Astrocyte (in vitro differentiated cells and primary cell): ENCODE data around the gene TNNC2. TPM values are rescaled to one million over a fixed set of nuclear protein-coding genes. Genes with fewer than 3 reads are reported as not detected.

Experiments used
- DNase-seq: peaks from one replicate; pipeline ENCODE4 v3.0.0-alpha.2; 2010; ENCODE audit warnings: low read depth
- FAIRE-seq: peaks from 2 replicates; lab custom pipeline; 2011; peaks lifted over from hg19 to GRCh38; lab: Jason Lieb, UNC
- H2AFZ ChIP-seq: 2 replicates; pipeline ENCODE4 v1.6.0; 2012; ENCODE audit warnings: low read depth, low read length, inconsistent platforms
- H3K27ac ChIP-seq: 2 replicates; pipeline ENCODE4 v1.5.1; 2011; ENCODE audit warnings: low read depth, low read length, inconsistent platforms
- H3K27me3 ChIP-seq: 2 replicates; pipeline ENCODE4 v1.6.0; 2011; ENCODE audit warnings: low read length, inconsistent platforms; ENCODE audit not compliant: insufficient read depth
- H3K36me3 ChIP-seq: 2 replicates; pipeline ENCODE4 v1.5.1; 2011; ENCODE audit warnings: low read length, inconsistent platforms; ENCODE audit not compliant: insufficient read depth
- H3K4me1 ChIP-seq: 2 replicates; pipeline ENCODE4 v1.5.1; 2011; ENCODE audit warnings: low read length, inconsistent platforms; ENCODE audit not compliant: insufficient read depth
- H3K4me2 ChIP-seq: 2 replicates; pipeline ENCODE4 v1.6.0; 2012; ENCODE audit warnings: low read length, inconsistent platforms
- H3K4me3 ChIP-seq: 2 replicates; pipeline ENCODE4 v1.5.1; 2011; ENCODE audit warnings: low read depth, mild to moderate bottlenecking, low read length, inconsistent platforms; ENCODE audit not compliant: insufficient read depth
- H3K79me2 ChIP-seq: 2 replicates; pipeline ENCODE4 v1.6.0; 2012; ENCODE audit warnings: mild to moderate bottlenecking, low read length, inconsistent platforms; ENCODE audit not compliant: insufficient read depth
- H3K9ac ChIP-seq: 2 replicates; pipeline ENCODE4 v1.6.0; 2012; ENCODE audit warnings: mild to moderate bottlenecking, low read length, inconsistent platforms
- H3K9me3 ChIP-seq: 2 replicates; pipeline ENCODE4 v1.5.1; 2012; ENCODE audit warnings: low read depth, mild to moderate bottlenecking, low read length, inconsistent platforms; ENCODE audit not compliant: insufficient read depth
- H4K20me1 ChIP-seq: 2 replicates; pipeline ENCODE4 v1.6.0; 2012; ENCODE audit warnings: low read length, inconsistent platforms; ENCODE audit not compliant: insufficient read depth
- H3K27ac Mint-ChIP-seq: one replicate; pipeline ENCODE4 v1.8.0; 2021; ENCODE audit warnings: mild to moderate bottlenecking, mixed read lengths; ENCODE audit not compliant: unreplicated experiment
- H3K27me3 Mint-ChIP-seq: one replicate; pipeline ENCODE4 v1.8.0; 2021; ENCODE audit warnings: low read depth, mixed read lengths; ENCODE audit not compliant: unreplicated experiment
- H3K36me3 Mint-ChIP-seq: one replicate; pipeline ENCODE4 v1.8.0; 2021; ENCODE audit warnings: low read depth, mixed read lengths; ENCODE audit not compliant: unreplicated experiment
- H3K4me1 Mint-ChIP-seq: one replicate; pipeline ENCODE4 v1.8.0; 2021; ENCODE audit warnings: low read depth, mixed read lengths; ENCODE audit not compliant: unreplicated experiment
- H3K4me3 Mint-ChIP-seq: one replicate; pipeline ENCODE4 v1.8.0; 2021; ENCODE audit warnings: mild to moderate bottlenecking, moderate library complexity, mixed read lengths; ENCODE audit not compliant: unreplicated experiment
- H3K9me3 Mint-ChIP-seq: one replicate; pipeline ENCODE4 v1.8.0; 2021; ENCODE audit warnings: mild to moderate bottlenecking, mixed read lengths; ENCODE audit not compliant: unreplicated experiment
- EZH2 ChIP-seq: IDR thresholded peaks from 2 replicates; pipeline ENCODE4 v1.6.1; 2012; ENCODE audit warnings: mild to moderate bottlenecking, low read length, inconsistent platforms; ENCODE audit not compliant: insufficient read depth
- total RNA-seq: library from RNA; stranded (reverse); gene quantifications from 2 replicates; pipeline ENCODE4 v1.2.1, GENCODE V29; 2021
- TF ChIP-seq, protein P1 (sequence below): IDR thresholded peaks from 2 replicates; pipeline ENCODE4 v1.5.1; 2011; ENCODE audit warnings: low read depth, mild to moderate bottlenecking, inconsistent platforms, low read length, moderate library complexity; ENCODE audit not compliant: insufficient read depth

The TNNC2 gene
- total RNA-seq, 1 donor from 2014 or later: not detected

DNA sequence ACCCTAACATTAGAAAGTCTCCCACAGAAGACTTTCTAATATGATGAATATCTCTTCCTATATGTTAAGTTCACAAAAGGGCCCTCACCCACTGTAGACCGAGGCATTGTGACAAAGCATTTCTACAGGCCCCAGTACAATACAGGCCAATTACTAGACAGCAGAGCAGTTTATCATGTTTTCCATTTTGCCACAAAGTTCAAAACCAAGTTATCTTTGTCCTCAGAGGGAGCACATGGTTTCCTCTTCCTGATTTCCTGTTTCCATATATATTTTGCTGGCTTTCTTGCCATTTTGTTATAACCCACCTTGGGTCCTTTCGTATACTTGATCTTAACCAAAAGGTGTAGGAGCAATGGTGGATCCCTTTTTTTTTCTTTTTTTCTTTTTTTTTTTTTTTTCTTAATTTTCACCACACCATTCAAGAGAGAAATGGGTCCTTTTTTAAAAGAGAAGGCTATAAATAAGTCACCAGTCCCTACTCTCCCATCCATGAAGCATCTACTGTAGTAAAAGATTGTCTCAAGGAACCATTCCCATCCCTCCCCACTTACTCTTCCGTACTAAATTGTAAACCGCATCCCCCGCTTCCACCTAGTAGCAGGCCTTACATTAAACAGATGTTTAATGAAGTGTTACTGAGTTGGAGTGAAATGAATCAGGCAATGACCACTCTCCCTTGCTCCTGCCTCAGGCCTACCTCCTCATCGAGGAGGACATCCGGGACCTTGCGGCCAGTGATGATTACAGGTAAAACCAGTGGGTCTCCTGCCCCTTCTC, 16.7 kb downstream of the TNNC2 start:
- Mint-ChIP-seq H3K9me3 (no peaks in the 10 kb centered on the region), H3K27ac (no peak overlapping the region), H3K4me1 (no peaks in the 10 kb centered on the region), H3K27me3 (no peaks in the 10 kb centered on the region), H3K4me3 (no peak overlapping the region), H3K36me3 (peaks cover 6% of the 10 kb centered on the region)
- Histone ChIP-seq H3K9ac (no peak overlapping the region), H3K79me2 (peaks cover 22% of the 10 kb centered on the region), H3K27me3 (no peaks in the 10 kb centered on the region), H3K36me3 (peaks cover 40% of the 10 kb centered on the region), H3K4me3 (no peak overlapping the region), H4K20me1 (no peaks in the 10 kb centered on the region), H3K9me3 (no peaks in the 10 kb centered on the region), H3K4me1 (peaks cover 2% of the 10 kb centered on the region), H3K4me2 (no peak overlapping the region), H3K27ac (no peak overlapping the region), H2AFZ (no peak overlapping the region)
- TF ChIP-seq, protein P1, sequence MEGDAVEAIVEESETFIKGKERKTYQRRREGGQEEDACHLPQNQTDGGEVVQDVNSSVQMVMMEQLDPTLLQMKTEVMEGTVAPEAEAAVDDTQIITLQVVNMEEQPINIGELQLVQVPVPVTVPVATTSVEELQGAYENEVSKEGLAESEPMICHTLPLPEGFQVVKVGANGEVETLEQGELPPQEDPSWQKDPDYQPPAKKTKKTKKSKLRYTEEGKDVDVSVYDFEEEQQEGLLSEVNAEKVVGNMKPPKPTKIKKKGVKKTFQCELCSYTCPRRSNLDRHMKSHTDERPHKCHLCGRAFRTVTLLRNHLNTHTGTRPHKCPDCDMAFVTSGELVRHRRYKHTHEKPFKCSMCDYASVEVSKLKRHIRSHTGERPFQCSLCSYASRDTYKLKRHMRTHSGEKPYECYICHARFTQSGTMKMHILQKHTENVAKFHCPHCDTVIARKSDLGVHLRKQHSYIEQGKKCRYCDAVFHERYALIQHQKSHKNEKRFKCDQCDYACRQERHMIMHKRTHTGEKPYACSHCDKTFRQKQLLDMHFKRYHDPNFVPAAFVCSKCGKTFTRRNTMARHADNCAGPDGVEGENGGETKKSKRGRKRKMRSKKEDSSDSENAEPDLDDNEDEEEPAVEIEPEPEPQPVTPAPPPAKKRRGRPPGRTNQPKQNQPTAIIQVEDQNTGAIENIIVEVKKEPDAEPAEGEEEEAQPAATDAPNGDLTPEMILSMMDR: no peak
- TF ChIP-seq EZH2: no peak
- FAIRE-seq: no peak
- DNase-seq: no peak

DNA sequence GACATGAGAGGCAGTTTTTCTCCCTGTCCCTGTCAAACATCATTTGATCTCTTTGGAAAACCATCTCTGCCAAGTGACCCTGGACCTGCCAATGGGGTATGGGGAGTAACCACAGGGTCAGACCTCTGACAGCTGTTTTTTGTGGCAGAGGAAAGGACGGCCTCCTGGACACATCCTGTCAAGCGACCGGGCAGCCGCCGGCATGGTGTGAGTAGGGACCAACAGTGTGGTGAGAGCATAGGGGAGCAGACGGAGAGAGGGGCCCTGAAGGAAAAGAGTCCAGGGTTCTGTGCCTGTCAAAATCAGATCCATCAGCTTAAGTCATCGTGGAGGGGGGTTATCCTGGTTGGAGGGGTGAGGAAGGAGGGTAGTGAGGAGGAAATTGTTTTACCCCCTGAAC, 25.3 kb downstream of the TNNC2 start:
- peaks cover 48% of the 10 kb centered on the region for H3K36me3 ChIP-seq
- no peak overlapping the region for H3K27ac ChIP-seq
- no peaks in the 10 kb centered on the region for H3K9me3 ChIP-seq
- no peaks in the 10 kb centered on the region for H3K27me3 ChIP-seq
- H2AFZ ChIP-seq: no peak overlapping the region
- no peaks in the 10 kb centered on the region for H3K79me2 ChIP-seq
- H3K4me1 ChIP-seq: no peaks in the 10 kb centered on the region
- no peak overlapping the region for H3K4me3 ChIP-seq
- TF ChIP-seq, protein P1: no peak
- TF ChIP-seq EZH2: no peak
- FAIRE-seq (no peak), DNase-seq (no peak)
- Mint-ChIP-seq H3K4me1 (no peaks in the 10 kb centered on the region), H3K4me3 (no peak overlapping the region), H3K36me3 (peaks cover 17% of the 10 kb centered on the region), H3K27ac (no peak overlapping the region), H3K9me3 (no peaks in the 10 kb centered on the region), H3K27me3 (no peaks in the 10 kb centered on the region)
- H3K9ac ChIP-seq: no peak overlapping the region
- H3K4me2 ChIP-seq: no peak overlapping the region
- peaks cover 6% of the 10 kb centered on the region for H4K20me1 ChIP-seq
